Measurements from ENCODE around the gene HPN. TPM values are rescaled to one million over a fixed set of nuclear protein-coding genes. Genes with fewer than 3 reads are reported as not detected.
A peak's percentile ranks its signal among the peaks of the same experiment; 100 is the strongest.

Gene HPN
- total RNA-seq, 2 experiments from 2014 or later = not detected

- TF ChIP-seq CTCF (IDR thresholded peaks at IDR 0.05) = no peak
- intact Hi-C loops (cut with DNase I, micrococcal nuclease) = no loop called here
- no peaks in the 10 kb centered on the region for H3K27me3 Mint-ChIP-seq
- H3K36me3 ChIP-seq (ENCODE audit: insufficient read depth, low read length) = peaks cover 91% of the 10 kb centered on the region
- H3K27ac ChIP-seq (ENCODE audit: low read depth in 1 of 2, low read length in 2 of 2) = no peak overlapping the region
- H3K27ac Mint-ChIP-seq = no peak overlapping the region
- CTCF ChIA-PET = no interaction called here
- H3K9me3 ChIP-seq (ENCODE audit: control insufficient read depth in 1 of 2, insufficient read depth in 1 of 2, low read length in 2 of 2) = no peaks in the 10 kb centered on the region
- POLR2A ChIA-PET = interaction anchor here (1.4 kb wide), 1 partner anchor 8 kb away, joined by 4 read pairs; no protein-coding TSS in a partner anchor
- H3K4me1 Mint-ChIP-seq (ENCODE audit: low read depth) = peaks cover 8% of the 10 kb centered on the region
- ATAC-seq (ENCODE audit: poor library complexity) = no peak
- DNase-seq = no peak
- peaks cover 13% of the 10 kb centered on the region for H3K4me1 ChIP-seq (ENCODE audit: insufficient read depth, low read length)
- H3K9me3 Mint-ChIP-seq = no peaks in the 10 kb centered on the region
- no peak overlapping the region for H3K4me3 Mint-ChIP-seq
- H3K4me3 ChIP-seq (ENCODE audit: low read length) = no peak overlapping the region
- H3K27me3 ChIP-seq (ENCODE audit: control insufficient read depth in 1 of 2, insufficient read depth in 2 of 2, low read length in 2 of 2) = no peaks in the 10 kb centered on the region
- H3K36me3 Mint-ChIP-seq (ENCODE audit: low read depth) = peaks cover 90% of the 10 kb centered on the region
These were observed 19.1 kb upstream of the HPN start for GRCh38 chr19:35022460-35022859.

GRCh38 chr19:35023428-35023827 is 18.1 kb upstream of the HPN start:
- Mint-ChIP-seq H3K27ac (peak overlapping the region; percentile 20), H3K36me3 (ENCODE audit: low read depth) (peaks cover 91% of the 10 kb centered on the region), H3K9me3 (no peaks in the 10 kb centered on the region), H3K4me3 (no peak overlapping the region), H3K4me1 (ENCODE audit: low read depth) (peaks cover 3% of the 10 kb centered on the region), H3K27me3 (no peaks in the 10 kb centered on the region)
- ChIA-PET CTCF (no interaction called here), POLR2A (interaction anchor here (1.4 kb wide), 1 partner anchor 9 kb away, joined by 4 read pairs; no protein-coding TSS in a partner anchor)
- peaks cover 6% of the 10 kb centered on the region for H3K4me1 ChIP-seq (ENCODE audit: insufficient read depth, low read length)
- H3K9me3 ChIP-seq (ENCODE audit: control insufficient read depth in 1 of 2, insufficient read depth in 1 of 2, low read length in 2 of 2) = no peaks in the 10 kb centered on the region
- intact Hi-C loops (cut with DNase I, micrococcal nuclease) = no loop called here
- H3K27me3 ChIP-seq (ENCODE audit: control insufficient read depth in 1 of 2, insufficient read depth in 2 of 2, low read length in 2 of 2) = no peaks in the 10 kb centered on the region
- H3K4me3 ChIP-seq (ENCODE audit: low read length) = no peak overlapping the region
- peaks cover 85% of the 10 kb centered on the region for H3K36me3 ChIP-seq (ENCODE audit: insufficient read depth, low read length)
- no peak for TF ChIP-seq CTCF (IDR thresholded peaks at IDR 0.05)
- no peak overlapping the region for H3K27ac ChIP-seq (ENCODE audit: low read depth in 1 of 2, low read length in 2 of 2)
- ATAC-seq (ENCODE audit: poor library complexity) = no peak
- no peak for DNase-seq

DNA sequence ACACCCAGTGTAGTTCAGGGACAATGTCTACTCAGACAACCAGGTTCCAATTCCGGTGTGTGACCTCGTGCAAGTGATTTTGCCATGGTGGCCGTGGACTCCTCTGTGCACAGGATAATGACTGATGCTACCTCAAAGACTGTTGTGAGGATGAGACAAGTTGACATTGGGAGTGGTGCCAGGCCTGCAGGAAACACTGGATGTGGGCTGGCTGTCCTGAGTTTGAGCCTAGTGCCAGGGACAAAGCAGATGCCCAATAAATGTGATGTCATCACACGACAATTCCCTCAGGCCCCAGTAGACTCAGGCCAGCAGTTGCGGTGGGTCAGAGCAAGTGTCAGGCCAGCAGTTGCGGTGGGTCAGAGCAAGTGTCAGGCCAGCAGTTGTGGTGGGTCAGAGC is 17.4 kb upstream of the HPN start:
- Histone ChIP-seq H3K36me3 (ENCODE audit: insufficient read depth, low read length) (peaks cover 78% of the 10 kb centered on the region), H3K4me1 (ENCODE audit: insufficient read depth, low read length) (peaks cover 2% of the 10 kb centered on the region), H3K27ac (ENCODE audit: low read depth in 1 of 2, low read length in 2 of 2) (no peak overlapping the region), H3K9me3 (ENCODE audit: control insufficient read depth in 1 of 2, insufficient read depth in 1 of 2, low read length in 2 of 2) (no peaks in the 10 kb centered on the region), H3K4me3 (ENCODE audit: low read length) (no peak overlapping the region), H3K27me3 (ENCODE audit: control insufficient read depth in 1 of 2, insufficient read depth in 2 of 2, low read length in 2 of 2) (no peaks in the 10 kb centered on the region)
- POLR2A ChIA-PET = no interaction called here
- H3K4me1 Mint-ChIP-seq (ENCODE audit: low read depth) = peaks cover 4% of the 10 kb centered on the region
- H3K36me3 Mint-ChIP-seq (ENCODE audit: low read depth) = peaks cover 88% of the 10 kb centered on the region
- ATAC-seq (ENCODE audit: poor library complexity) = no peak
- H3K9me3 Mint-ChIP-seq = no peaks in the 10 kb centered on the region
- CTCF ChIA-PET = no interaction called here
- no peak for DNase-seq
- H3K27ac Mint-ChIP-seq = peak overlapping the region; percentile 42
- H3K4me3 Mint-ChIP-seq = no peak overlapping the region
- no peak for TF ChIP-seq CTCF (IDR thresholded peaks at IDR 0.05)
- intact Hi-C loops (cut with DNase I, micrococcal nuclease) = no loop called here
- H3K27me3 Mint-ChIP-seq = no peaks in the 10 kb centered on the region
